Body of pancreas (tissue), 4 donors: ENCODE data around the gene NINL. TPM values are rescaled to one million over a fixed set of nuclear protein-coding genes. Genes with fewer than 3 reads are reported as not detected.

ENCODE experiments used
- ATAC-seq: fragments of 150-250 bp; one replicate; pipeline ENCODE4 v1.9.1; 2016
- DNase-seq, 4 donors: peaks; one replicate each; pipeline ENCODE4 v3.0.0-alpha.2; 2019
- H3K27ac ChIP-seq, 4 donors: fragments of 200-600 bp; sonication (generic); 1 replicate in 3 of 4; 2 replicates in 1 of 4; pipeline versions ENCODE4 v1.5.1 to v1.6.1; 2016 to 2019; ENCODE audit warnings: mild to moderate bottlenecking in 1 of 4, mixed read lengths in 1 of 4, moderate library complexity in 1 of 4
- H3K27me3 ChIP-seq, 2 donors: fragments of 200-600 bp; sonication (generic); one replicate each; pipeline ENCODE4 v1.6.0; 2016; ENCODE audit warnings: mild to moderate bottlenecking in 1 of 2
- H3K36me3 ChIP-seq, 2 donors: fragments of 200-600 bp; sonication (generic); replicated peaks in 1 of 2; 2 replicates each; pipeline ENCODE4 v1.5.1; 2016; ENCODE audit warnings: low read depth in 2 of 2; ENCODE audit not compliant: insufficient read depth in 1 of 2
- H3K4me1 ChIP-seq: fragments of 200-600 bp; sonication (generic); one replicate; pipeline ENCODE4 v1.6.0; 2016
- H3K4me3 ChIP-seq, 2 donors: fragments of 200-600 bp; sonication (generic); 1 replicate in 1 of 2; 2 replicates in 1 of 2; pipeline ENCODE4 v1.5.1; 2016 to 2019
- H3K9me3 ChIP-seq, 3 donors: fragments of 200-600 bp; sonication (generic); 1 replicate in 2 of 3; 2 replicates in 1 of 3; pipeline ENCODE4 v1.5.1; 2016
- CTCF ChIP-seq, 7 experiments: fragments of 450-650 bp in 4 of 7; fragments of 200-600 bp in 3 of 7; sonication (generic) in 3 of 7; IDR thresholded peaks; one replicate each; pipeline ENCODE4 v1.5.1; 2016 to 2019; ENCODE audit warnings: antibody characterized with exemption in 7 of 7
- POLR2A ChIP-seq, 3 donors: fragments of 450-650 bp; IDR thresholded peaks; one replicate each; pipeline ENCODE4 v1.6.1; 2016; ENCODE audit warnings: antibody characterized with exemption in 3 of 3, mild to moderate bottlenecking in 2 of 3
- WGBS, 2 donors: methylation state at CpG; one replicate each; pipeline ENCODE4 v1.1.5; 2017; 5-methylcytosine and 5-hydroxymethylcytosine counted together
- intact Hi-C: fragments of 100-400 bp; cut with DNase I; formaldehyde crosslinking; loops from one replicate; pipeline ENCODE4 v1.15.1; 2023
- total RNA-seq, 2 donors: library from RNA; depleted of rRNA; stranded (reverse); fragments of >200 nt; gene quantifications; one replicate each; pipeline ENCODE4 v1.1.0, GENCODE V29; 2016

Gene NINL
- total RNA-seq, 2 donors from 2014 or later = 6.7 to 34.9 TPM

DNA sequence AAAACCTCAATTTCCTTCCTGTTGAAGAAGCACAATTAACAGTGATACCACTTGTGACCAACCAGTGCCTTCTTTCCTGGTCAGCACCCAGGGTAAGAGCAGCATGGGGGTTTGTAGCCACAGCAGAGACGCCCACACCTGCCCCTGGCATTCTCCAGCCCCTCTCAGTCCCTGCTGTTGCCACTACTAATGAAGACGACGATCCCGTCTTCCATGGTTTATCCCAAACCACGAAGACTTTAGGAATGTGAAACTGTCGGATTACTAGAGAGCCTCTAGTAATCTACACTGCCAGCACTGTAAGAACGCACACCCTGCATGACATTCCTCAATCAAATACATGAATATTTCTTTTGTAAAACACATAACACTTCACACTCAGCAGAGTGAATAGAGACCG is 117.9 kb downstream of the NINL start:
- Histone ChIP-seq H3K4me3 (no peak overlapping the region), H3K9me3 (no peaks in the 10 kb centered on the region), H3K27me3 (no peaks in the 10 kb centered on the region), H3K36me3 (no peaks in the 10 kb centered on the region), H3K4me1 (no peaks in the 10 kb centered on the region), H3K27ac (no peak overlapping the region)
- ATAC-seq (no peak), DNase-seq (no peak)
- no peak for TF ChIP-seq CTCF (IDR thresholded peaks at IDR 0.05)
- no peak for TF ChIP-seq POLR2A (IDR thresholded peaks at IDR 0.05)
- WGBS, 2 donors = 86 to 91% methylated on average over 8 of the region's 8 CpGs
- intact Hi-C loops = no loop called here

DNA sequence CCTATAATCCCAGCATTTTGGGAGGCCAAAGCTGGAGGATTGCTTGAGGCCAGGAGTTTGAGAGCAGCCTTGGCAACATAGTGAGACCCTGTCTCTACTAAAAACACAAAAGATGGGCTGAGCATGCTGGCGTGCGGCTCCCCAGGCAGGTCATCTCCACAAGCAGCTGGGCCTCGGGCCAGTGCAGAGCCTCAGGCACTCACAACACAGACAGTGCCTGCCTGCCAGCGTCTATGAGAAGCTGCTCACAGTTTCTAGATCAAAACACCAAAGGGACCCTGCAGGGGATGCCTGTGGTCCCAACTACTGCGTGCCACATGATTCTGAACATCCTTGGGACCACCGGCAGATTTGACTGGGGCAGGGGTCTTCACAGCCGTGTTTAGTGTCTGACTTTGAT is 118.5 kb downstream of the NINL start:
- no peak overlapping the region for H3K4me3 ChIP-seq
- ATAC-seq = no peak
- no peak for DNase-seq
- no peaks in the 10 kb centered on the region for H3K9me3 ChIP-seq
- intact Hi-C loops = no loop called here
- no peaks in the 10 kb centered on the region for H3K36me3 ChIP-seq
- 85 to 94% methylated on average over 5 to 7 of the region's 7 CpGs for WGBS, 2 donors
- H3K27me3 ChIP-seq = no peaks in the 10 kb centered on the region
- no peak overlapping the region for H3K27ac ChIP-seq
- TF ChIP-seq CTCF (IDR thresholded peaks at IDR 0.05) (no peak), POLR2A (IDR thresholded peaks at IDR 0.05) (no peak)
- no peaks in the 10 kb centered on the region for H3K4me1 ChIP-seq

GRCh38 chr20:25465243-25466135 is 119.8 kb downstream of the NINL start:
- ATAC-seq = no peak
- no peak overlapping the region for H3K27ac ChIP-seq
- no peak overlapping the region for H3K4me3 ChIP-seq
- H3K9me3 ChIP-seq = no peaks in the 10 kb centered on the region
- H3K4me1 ChIP-seq = no peaks in the 10 kb centered on the region
- no peaks in the 10 kb centered on the region for H3K36me3 ChIP-seq
- WGBS, 2 donors = 82 to 84% methylated on average over 9 to 15 of the region's 15 CpGs
- no peaks in the 10 kb centered on the region for H3K27me3 ChIP-seq
- intact Hi-C loops = no loop called here
- TF ChIP-seq CTCF (IDR thresholded peaks at IDR 0.05) = no peak
- no peak for TF ChIP-seq POLR2A (IDR thresholded peaks at IDR 0.05)
- DNase-seq = no peak

- Histone ChIP-seq H3K9me3 (no peaks in the 10 kb centered on the region), H3K27ac (no peak overlapping the region), H3K4me1 (no peaks in the 10 kb centered on the region), H3K4me3 (no peak overlapping the region), H3K27me3 (no peaks in the 10 kb centered on the region), H3K36me3 (no peaks in the 10 kb centered on the region)
- intact Hi-C loops = no loop called here
- 82 to 83% methylated on average over 13 of the region's 13 CpGs for whole genome bisulfite sequencing, 2 donors
- ATAC-seq (no peak), DNase-seq (no peak)
- no peak for TF ChIP-seq CTCF (IDR thresholded peaks at IDR 0.05)
- no peak for TF ChIP-seq POLR2A (IDR thresholded peaks at IDR 0.05)
Measured at GRCh38 chr20:25464501-25465242, 120.7 kb downstream of the NINL start.
